ENCODE results near the gene ZNF17. TPM values are rescaled to one million over a fixed set of nuclear protein-coding genes. Genes with fewer than 3 reads are reported as not detected.

Gene ZNF17
- total RNA-seq, 4 donors from 2014 or later, result 8.9 to 30.3 (median 14.0) TPM

DNA sequence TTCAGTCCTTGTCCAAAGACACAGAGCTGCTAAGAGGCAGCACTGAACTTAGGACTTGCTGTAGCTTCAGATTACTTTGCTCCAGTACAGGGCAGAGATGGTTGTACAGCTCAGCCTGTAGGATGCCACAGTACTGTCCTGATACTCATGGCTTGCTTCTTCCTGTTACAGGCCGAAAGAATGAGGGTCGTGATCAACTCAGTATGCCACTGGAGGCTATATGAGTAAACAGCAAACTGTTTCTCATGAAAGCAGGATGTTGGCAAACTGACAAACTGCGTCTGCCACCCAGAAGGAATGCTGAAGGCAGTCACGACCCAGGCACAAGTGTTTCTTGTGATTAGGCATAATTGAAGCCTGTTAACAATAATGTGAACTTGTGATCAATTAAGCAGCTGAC is 27.0 kb downstream of the ZNF17 start:
- WGBS, 2 donors, result 58 to 64% methylated on average over 4 of the region's 4 CpGs
- H3K4me3 ChIP-seq (ENCODE audit: low read depth, poor library complexity, severe bottlenecking), result no peak overlapping the region
- DNase-seq (ENCODE audit: low spot score in 2 of 2), result no peak
- intact Hi-C loops (cut with DNase I; ENCODE audit: low total_unique reads), result no loop called here
- no peak for TF ChIP-seq POLR2A (IDR thresholded peaks at IDR 0.05)
- no peak for TF ChIP-seq CTCF (IDR thresholded peaks at IDR 0.05)

- DNase-seq (ENCODE audit: low spot score in 2 of 2), result no peak
Observed at GRCh38 chr19:57438925-57439324, 28.0 kb downstream of the ZNF17 start.

GRCh38 chr19:57441979-57442752 is 31.2 kb downstream of the ZNF17 start:
- no peak overlapping the region for H3K4me3 ChIP-seq (ENCODE audit: low read depth, poor library complexity, severe bottlenecking)
- TF ChIP-seq POLR2A (IDR thresholded peaks at IDR 0.05), result no peak
- DNase-seq (ENCODE audit: low spot score in 2 of 2), result no peak
- intact Hi-C loops (cut with DNase I; ENCODE audit: low total_unique reads), result no loop called here
- 85 to 91% methylated on average over 7 of the region's 7 CpGs for WGBS, 2 donors

More at GRCh38 chr19:57438925-57439324, 28.0 kb downstream of the ZNF17 start:
- H3K4me3 ChIP-seq (ENCODE audit: low read depth, poor library complexity, severe bottlenecking), result no peak overlapping the region
- 90 to 92% methylated on average over 9 of the region's 9 CpGs for WGBS, 2 donors
- intact Hi-C loops (cut with DNase I; ENCODE audit: low total_unique reads), result no loop called here
- TF ChIP-seq POLR2A (IDR thresholded peaks at IDR 0.05) (no peak), CTCF (IDR thresholded peaks at IDR 0.05) (no peak)

DNA sequence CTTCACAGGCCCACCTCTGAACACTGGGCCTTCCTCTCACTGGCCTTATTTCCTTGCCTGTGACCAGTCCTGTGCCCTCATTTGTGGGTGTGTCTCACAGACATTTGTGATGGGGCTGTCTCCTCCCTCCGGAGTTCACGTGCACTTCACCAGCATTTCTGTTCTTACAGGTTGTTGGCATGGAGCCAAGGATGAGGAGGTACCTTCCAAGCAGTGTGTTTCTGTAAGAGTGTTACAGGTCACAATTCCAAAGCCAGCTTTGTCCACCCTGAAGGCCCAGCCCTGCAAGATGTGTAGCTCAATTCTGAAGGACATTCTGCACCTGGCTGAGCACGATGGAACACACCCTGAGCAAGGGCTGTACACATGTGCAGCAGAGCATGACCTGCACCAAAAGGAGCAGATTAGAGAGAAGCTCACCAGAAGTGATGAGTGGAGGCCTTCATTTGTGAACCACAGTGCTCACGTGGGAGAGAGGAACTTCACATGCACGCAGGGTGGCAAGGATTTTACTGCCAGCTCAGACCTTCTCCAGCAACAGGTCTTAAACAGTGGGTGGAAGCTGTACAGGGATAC is 32.2 kb downstream of the ZNF17 start:
- no peak for DNase-seq (ENCODE audit: low spot score in 2 of 2)
- WGBS, 2 donors, result 76 to 89% methylated on average over 5 of the region's 5 CpGs
- intact Hi-C loops (cut with DNase I; ENCODE audit: low total_unique reads), result no loop called here
- no peak overlapping the region for H3K4me3 ChIP-seq (ENCODE audit: low read depth, poor library complexity, severe bottlenecking)
- TF ChIP-seq CTCF (IDR thresholded peaks at IDR 0.05) (no peak), POLR2A (IDR thresholded peaks at IDR 0.05) (no peak)

- no peak for DNase-seq (ENCODE audit: low spot score in 2 of 2)
- WGBS, 2 donors, result 95 to 96% methylated on average over 3 of the region's 3 CpGs
- intact Hi-C loops (cut with DNase I; ENCODE audit: low total_unique reads), result no loop called here
- H3K4me3 ChIP-seq (ENCODE audit: low read depth, poor library complexity, severe bottlenecking), result no peak overlapping the region
- no peak for TF ChIP-seq POLR2A (IDR thresholded peaks at IDR 0.05)
- no peak for TF ChIP-seq CTCF (IDR thresholded peaks at IDR 0.05)
Observed at GRCh38 chr19:57452307-57452706, 41.3 kb downstream of the ZNF17 start.

DNA sequence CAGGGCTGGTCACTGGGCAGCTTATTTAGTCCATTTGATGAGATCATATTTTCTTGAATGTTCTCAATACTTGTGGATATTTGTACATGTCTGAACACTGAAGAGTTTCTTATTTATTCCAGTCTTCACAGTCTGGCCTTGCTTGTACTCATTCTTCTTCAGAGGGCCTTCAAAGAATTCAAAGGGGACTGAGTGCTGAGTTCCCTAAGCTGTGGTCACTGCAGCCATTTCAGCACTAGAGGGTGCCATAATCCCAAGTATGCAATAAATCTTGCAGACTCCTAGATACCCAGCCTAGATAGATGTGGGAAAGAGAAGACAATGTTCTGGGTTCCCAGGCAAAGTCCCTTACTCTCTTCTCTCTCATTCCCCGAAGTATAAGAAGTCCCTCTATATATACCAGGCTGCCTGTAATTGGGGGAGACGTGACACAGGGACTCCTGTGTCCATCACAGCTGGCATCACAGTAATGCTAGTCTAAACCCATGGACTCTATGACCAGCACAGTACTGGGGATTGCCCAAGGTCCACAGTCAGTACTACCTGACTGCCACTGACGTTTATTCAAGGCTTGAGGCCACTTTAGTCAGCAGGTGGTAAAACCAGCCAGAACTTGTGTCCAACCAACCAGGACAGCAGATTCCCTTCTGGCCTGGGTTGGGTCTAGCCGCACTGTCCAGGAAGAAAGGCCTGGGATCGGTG is 54.9 kb downstream of the ZNF17 start:
- 79 to 93% methylated on average over 5 of the region's 5 CpGs for WGBS, 2 donors
- H3K4me3 ChIP-seq (ENCODE audit: low read depth, poor library complexity, severe bottlenecking), result no peak overlapping the region
- intact Hi-C loops (cut with DNase I; ENCODE audit: low total_unique reads), result no loop called here
- no peak for TF ChIP-seq POLR2A (IDR thresholded peaks at IDR 0.05)
- no peak for TF ChIP-seq CTCF (IDR thresholded peaks at IDR 0.05)
- DNase-seq (ENCODE audit: low spot score in 2 of 2), result no peak
